Measurements from ENCODE around the gene CAPRIN2.

CAPRIN2 gene

GRCh38 chr12:30707613-30708342 lies 47.0 kb downstream of the CAPRIN2 start:
- DNase-seq (ENCODE audit: low read depth): no peak
- H3K4me3 ChIP-seq (ENCODE audit: low read depth, low read length): no peak overlapping the region

DNA sequence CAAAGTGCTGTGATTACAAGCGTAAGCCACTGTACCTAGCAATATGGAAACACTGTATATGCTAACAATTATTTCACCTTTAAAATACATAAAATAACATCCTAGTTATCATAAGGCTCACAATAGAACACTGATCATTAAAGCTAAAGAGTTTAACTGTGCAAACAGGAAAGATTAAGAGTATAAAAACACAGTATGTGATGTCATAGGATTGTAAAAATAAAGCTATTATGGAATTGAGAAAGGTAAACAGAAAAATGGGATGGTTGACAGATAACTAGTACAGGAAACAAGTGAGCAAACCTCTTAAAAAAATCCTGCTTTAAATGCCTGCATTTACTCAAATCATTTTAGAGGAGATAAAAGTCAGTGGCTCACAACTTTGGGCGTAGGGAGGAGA lies 48.3 kb downstream of the CAPRIN2 start:
- H3K4me3 ChIP-seq (ENCODE audit: low read depth, low read length): no peak overlapping the region
- no peak for DNase-seq (ENCODE audit: low read depth)

DNA sequence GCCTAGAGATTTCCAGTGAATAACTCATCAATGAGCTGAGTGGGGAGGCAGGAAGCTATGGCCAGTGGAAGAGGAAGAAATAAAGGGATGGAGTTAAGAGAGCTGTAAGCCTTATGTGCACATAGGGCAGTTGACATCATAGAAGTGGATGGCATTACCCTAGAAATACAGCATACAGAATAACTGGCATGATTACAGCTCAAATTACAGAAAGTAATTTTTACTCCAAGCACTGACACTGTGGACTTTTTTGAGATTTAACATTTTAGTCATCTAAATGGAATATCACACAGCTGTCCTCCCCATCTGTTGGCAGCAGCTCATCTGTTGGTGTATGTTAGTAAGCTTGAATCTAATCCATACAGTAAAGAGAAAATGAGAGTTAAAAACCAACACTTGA lies 53.7 kb downstream of the CAPRIN2 start:
- no peak for DNase-seq (ENCODE audit: low read depth)
- no peak overlapping the region for H3K4me3 ChIP-seq (ENCODE audit: low read depth, low read length)

DNA sequence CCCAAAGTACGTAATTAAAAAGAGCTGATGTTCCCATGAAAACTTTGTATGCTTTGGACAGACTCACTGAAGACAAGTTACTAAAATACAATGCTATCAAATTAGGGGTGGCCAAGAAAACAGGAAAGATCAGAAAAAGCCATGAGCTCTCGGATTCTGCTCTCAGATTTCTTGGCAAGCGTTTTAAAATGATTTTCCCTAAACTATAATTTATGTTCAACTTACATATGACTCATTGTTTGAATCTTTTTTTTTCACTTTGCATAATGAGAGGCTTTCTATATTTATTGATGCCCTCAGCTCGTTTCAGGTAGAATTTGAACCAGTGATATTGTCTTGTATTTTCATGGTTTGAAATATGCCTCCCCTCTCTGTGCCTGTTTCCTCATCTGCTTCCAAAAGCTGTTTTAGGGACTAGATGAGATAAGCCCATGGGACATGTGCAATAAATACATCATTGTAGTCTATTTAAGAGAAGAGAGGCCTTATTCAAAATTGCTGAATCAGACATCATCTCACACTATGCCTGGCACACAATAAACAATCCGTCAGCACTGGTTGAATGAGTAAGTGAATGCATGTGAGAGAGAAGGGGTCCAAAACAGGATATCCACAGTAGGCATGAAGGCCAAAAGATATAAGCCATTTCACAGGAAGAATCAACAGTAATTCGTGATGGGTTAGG lies 54.4 kb downstream of the CAPRIN2 start:
- no peak for DNase-seq (ENCODE audit: low read depth)
- no peak overlapping the region for H3K4me3 ChIP-seq (ENCODE audit: low read depth, low read length)

GRCh38 chr12:30698346-30698745 lies 56.4 kb downstream of the CAPRIN2 start:
- no peak for DNase-seq (ENCODE audit: low read depth)
- no peak overlapping the region for H3K4me3 ChIP-seq (ENCODE audit: low read depth, low read length)

DNA sequence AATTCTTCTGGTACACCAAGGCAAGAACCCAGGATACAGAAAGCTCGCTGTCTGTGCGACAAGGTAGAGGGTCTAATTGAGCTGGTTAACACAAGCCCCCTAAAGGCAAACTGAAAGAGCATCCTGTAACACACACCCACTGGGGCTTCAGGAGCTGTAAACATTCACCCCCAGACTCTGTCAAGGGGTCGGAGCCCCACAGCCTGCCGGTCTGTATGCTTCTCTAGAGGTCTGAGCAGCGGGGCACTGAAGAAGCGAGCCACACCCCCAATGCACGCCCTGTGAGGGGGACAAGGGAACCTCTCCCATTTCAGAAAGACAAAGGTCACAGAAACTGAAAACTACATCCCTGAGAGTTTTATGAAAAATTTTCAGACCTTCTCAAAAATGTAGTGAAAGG lies 57.8 kb downstream of the CAPRIN2 start:
- DNase-seq (ENCODE audit: low read depth): no peak

DNA sequence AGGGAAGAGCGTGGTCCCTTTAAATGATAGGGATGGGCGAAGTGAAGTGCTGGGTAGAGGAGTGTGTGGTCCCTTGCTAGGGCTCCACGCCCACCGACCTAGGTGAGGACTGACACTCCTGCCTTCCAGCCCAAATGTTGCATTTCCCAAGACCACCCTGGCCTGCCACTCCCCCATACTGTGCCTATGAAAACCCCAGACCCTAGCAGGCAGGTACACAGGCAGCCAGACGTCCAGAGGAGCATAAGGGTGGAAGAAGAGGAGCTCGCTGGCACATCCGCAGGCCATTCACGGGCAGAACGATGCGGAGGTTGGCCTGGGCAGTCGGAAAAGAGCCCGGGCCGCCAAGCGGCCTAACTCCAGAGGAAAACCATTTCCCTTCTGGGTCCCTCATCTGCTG lies 58.3 kb downstream of the CAPRIN2 start:
- DNase-seq (ENCODE audit: low read depth): no peak
- peak overlapping the region; percentile 98 for H3K4me3 ChIP-seq (ENCODE audit: low read depth, low read length)

More for the DNA sequence above, 57.8 kb downstream of the CAPRIN2 start:
- H3K4me3 ChIP-seq (ENCODE audit: low read depth, low read length): no peak overlapping the region

- no peak for DNase-seq (ENCODE audit: low read depth)
- peak overlapping the region; percentile 98 for H3K4me3 ChIP-seq (ENCODE audit: low read depth, low read length)
Measured at GRCh38 chr12:30696103-30696408, 58.7 kb downstream of the CAPRIN2 start.

DNA sequence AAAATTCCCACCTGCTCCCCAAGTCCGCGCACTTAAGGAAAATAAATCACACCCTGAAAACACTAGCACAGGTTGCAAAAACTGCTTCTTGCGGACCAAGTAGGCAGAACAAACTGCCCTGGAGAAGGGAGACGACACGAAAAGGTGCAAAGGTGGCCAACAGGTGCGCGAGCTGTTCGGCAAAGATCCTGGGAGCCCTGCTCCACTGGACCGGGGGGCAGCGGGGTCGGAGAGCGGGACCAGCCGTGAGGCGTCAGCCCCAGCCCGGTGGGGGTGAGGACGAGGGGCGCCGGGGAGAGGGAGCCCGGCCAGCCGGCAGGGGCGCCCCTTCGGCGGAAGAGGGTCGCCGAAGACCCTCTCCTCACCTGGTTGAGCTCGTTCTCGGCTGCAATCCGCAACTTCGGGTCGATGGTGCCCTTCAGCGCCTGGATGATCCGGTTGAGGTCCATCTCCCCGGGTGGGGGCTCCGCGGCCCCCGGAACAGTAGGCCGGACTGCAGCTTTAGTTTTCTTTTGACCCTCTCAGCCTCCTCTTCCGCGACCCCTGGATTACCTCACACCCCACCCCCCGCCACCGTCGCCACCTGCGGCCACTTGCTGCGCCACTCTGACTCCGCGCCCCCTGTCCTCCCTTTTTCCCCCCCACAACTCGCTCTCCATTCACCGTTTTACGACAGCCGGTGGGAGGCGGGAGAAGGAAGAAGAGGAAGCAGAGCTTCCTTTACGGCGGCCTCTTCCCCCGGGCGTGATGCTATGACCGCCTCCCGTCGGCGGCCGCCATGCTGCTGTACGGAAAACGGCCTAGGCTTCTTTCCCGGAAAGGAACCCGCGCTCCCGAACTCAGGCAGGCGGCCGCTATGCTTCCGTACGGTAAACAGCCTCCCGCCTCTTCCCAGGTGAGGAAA lies 59.3 kb downstream of the CAPRIN2 start, which contains the start of gene IPO8:
TSS of gene IPO8 (minus strand) at position 671 of the 904 bp plus-strand sequence. CDS start at position 449, 222 bp downstream.
- peak; percentile 74 for DNase-seq (ENCODE audit: low read depth)
- H3K4me3 ChIP-seq (ENCODE audit: low read depth, low read length): peak within 1 kb of the TSS; percentile 98

DNA sequence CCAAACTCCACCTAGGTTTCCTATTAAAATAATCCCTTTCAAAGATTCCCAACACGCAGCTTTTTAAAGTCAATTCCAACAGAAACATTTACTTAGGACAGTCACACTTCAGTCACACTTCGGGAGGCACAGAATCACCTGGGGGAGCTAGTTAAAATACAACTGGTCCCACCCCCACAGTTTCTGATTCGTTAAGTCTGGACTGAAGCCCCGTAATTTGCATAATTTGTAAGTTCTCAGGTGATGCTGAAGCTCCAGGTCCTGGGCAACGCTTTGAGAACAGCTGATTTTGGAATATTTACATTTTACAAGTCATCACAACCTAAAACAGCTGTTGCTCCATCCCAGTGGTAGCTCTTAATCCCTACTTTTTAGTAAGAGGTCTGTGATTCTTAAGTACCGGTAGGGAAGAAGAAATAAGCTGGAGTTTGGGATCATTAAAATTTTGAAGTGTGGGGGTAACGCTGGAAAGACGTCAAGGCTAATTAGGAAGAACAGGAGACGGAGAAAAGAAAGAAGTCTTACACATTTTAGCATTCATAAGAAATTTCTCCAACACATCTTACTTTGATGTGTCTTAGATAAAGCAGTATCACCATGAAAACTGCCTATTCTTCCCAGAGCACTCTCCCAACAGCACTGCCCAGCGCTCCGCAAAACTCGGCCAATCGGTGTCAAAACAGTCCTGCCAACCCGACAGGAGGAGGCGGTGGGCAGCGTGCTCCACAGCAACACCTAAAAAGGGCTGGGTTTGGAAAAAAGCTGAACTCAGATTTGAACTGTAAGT lies 60.1 kb downstream of the CAPRIN2 start:
- no peak for DNase-seq (ENCODE audit: low read depth)
- H3K4me3 ChIP-seq (ENCODE audit: low read depth, low read length): peak overlapping the region; percentile 98

DNA sequence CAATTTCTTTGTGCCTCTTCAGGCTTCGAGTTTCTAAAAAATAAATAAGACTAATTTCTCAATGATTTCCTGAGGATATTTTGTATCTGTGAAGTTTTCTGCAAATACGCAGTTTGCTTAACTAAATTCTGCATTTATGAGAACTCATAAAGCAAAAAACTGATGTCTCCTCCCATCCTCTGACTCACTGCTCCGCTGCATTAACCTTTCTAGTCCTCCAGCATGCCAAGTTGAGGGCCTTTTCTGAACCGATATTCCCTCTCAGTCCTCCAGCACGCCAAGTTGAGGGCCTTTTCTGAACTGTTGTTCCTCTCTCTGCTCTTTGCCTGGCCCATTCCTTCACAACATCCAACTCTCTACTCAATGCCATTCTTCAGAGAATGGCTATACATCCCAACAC lies 62.3 kb downstream of the CAPRIN2 start:
- no peak for DNase-seq (ENCODE audit: low read depth)
- no peak overlapping the region for H3K4me3 ChIP-seq (ENCODE audit: low read depth, low read length)

- DNase-seq (ENCODE audit: low read depth): peak; percentile 59
- no peak overlapping the region for H3K4me3 ChIP-seq (ENCODE audit: low read depth, low read length)
Measured at GRCh38 chr12:30691122-30691879, 63.5 kb downstream of the CAPRIN2 start.

- H3K4me3 ChIP-seq (ENCODE audit: low read depth, low read length): no peak overlapping the region
- DNase-seq (ENCODE audit: low read depth): no peak
Measured at GRCh38 chr12:30687265-30687986, 67.3 kb downstream of the CAPRIN2 start.

DNA sequence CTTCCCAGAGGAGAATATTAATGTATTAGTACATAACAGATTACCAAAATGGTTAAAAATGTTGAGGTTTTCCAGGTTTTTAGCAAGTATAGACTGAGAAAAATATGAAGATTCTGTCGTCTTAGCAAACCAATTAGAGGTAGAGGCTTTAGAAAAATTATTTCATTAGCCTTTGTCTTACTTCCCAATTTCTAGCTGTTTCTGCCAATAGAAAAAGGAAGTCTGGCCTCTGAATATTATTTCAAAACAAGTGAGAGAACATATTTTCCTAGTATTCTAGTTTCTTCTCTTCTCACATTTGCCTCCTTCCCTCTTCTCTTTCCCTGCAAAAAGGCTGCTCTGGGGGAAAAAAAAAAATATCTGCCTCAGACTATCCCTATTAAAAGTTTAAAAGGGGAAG lies 75.5 kb downstream of the CAPRIN2 start:
- H3K4me3 ChIP-seq (ENCODE audit: low read depth, low read length): no peak overlapping the region
- DNase-seq (ENCODE audit: low read depth): no peak

- no peak for DNase-seq (ENCODE audit: low read depth)
- H3K4me3 ChIP-seq (ENCODE audit: low read depth, low read length): no peak overlapping the region
Measured at GRCh38 chr12:30678221-30678620, 76.5 kb downstream of the CAPRIN2 start.

- no peak for DNase-seq (ENCODE audit: low read depth)
Measured at GRCh38 chr12:30661210-30661609, 93.5 kb downstream of the CAPRIN2 start.

More at GRCh38 chr12:30661210-30661609, 93.5 kb downstream of the CAPRIN2 start:
- H3K4me3 ChIP-seq (ENCODE audit: low read depth, low read length): no peak overlapping the region

Data from skeletal muscle cell (primary cell).